ENCODE data around the gene LYSMD1.
"Not testable (repeated sequence)": the region's sequence is repeated elsewhere in the genome, so short reads cannot be mapped to it uniquely, and the experiment has no call there.

LYSMD1 gene

GRCh38 chr1:151194894-151195594 lies 29.3 kb upstream of the LYSMD1 start:
- H3K27me3 ChIP-seq (ENCODE audit: control insufficient read depth, insufficient read depth, low read length); H3K27ac ChIP-seq (ENCODE audit: low read depth, low read length); H3K9me3 ChIP-seq (ENCODE audit: control insufficient read depth, insufficient read depth, low read depth, low read length); H3K9ac ChIP-seq (ENCODE audit: low read length); H3K4me1 ChIP-seq (ENCODE audit: control insufficient read depth, insufficient read depth, low read length); H3K36me3 ChIP-seq (ENCODE audit: control insufficient read depth, insufficient read depth, low read length); H3K4me3 ChIP-seq (ENCODE audit: low read depth, low read length): not testable (repeated sequence)

DNA sequence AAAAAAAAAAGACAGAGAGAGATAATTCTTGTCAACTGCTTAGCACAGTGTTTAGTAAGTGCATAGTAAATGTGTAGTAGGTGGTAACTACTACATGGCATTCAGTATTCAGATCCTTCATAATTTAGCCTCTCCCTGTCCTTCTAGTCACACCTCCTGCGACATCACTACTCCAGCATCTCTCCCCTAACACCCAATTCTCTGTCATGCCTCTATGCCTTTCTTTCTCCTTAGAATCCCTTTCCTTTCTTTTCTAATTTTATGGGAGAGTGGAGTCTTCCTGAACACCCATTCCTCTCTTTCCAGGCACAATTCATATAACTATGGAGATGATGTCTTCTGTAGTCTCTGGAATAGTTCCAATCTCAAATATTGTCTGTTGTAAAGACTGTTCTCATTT lies 28.2 kb upstream of the LYSMD1 start:
- H3K9me3 ChIP-seq (ENCODE audit: control insufficient read depth, insufficient read depth, low read depth, low read length): no peaks in the 10 kb centered on the region
- H3K27me3 ChIP-seq (ENCODE audit: control insufficient read depth, insufficient read depth, low read length): no peaks in the 10 kb centered on the region
- peaks cover 5% of the 10 kb centered on the region for H3K4me1 ChIP-seq (ENCODE audit: control insufficient read depth, insufficient read depth, low read length)
- no peak overlapping the region for H3K4me3 ChIP-seq (ENCODE audit: low read depth, low read length)
- no peaks in the 10 kb centered on the region for H3K36me3 ChIP-seq (ENCODE audit: control insufficient read depth, insufficient read depth, low read length)
- H3K27ac ChIP-seq (ENCODE audit: low read depth, low read length): no peak overlapping the region
- H3K9ac ChIP-seq (ENCODE audit: low read length): no peak overlapping the region

DNA sequence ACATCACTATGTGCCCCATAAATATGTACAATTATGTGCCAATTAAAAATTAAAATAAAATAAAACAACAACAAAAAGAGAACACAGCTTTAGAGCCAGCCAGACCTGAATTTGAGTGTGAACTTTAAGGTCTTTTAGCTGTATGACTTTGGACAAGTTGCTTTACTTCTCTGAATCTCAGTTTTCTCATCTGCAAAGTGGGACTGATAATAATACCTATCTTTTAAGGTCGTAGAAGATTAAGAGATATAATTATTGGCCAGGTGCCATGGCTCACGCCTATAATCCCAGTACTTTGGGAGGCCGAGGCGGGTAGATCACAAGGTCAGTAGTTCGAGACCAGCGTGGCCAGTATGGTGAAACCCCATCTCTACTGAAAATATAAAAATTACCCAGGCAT lies 27.6 kb upstream of the LYSMD1 start:
- no peaks in the 10 kb centered on the region for H3K27me3 ChIP-seq (ENCODE audit: control insufficient read depth, insufficient read depth, low read length)
- peaks cover 5% of the 10 kb centered on the region for H3K4me1 ChIP-seq (ENCODE audit: control insufficient read depth, insufficient read depth, low read length)
- H3K36me3 ChIP-seq (ENCODE audit: control insufficient read depth, insufficient read depth, low read length): no peaks in the 10 kb centered on the region
- no peak overlapping the region for H3K9ac ChIP-seq (ENCODE audit: low read length)
- no peaks in the 10 kb centered on the region for H3K9me3 ChIP-seq (ENCODE audit: control insufficient read depth, insufficient read depth, low read depth, low read length)
- no peak overlapping the region for H3K4me3 ChIP-seq (ENCODE audit: low read depth, low read length)
- H3K27ac ChIP-seq (ENCODE audit: low read depth, low read length): no peak overlapping the region

- Histone ChIP-seq H3K9ac (ENCODE audit: low read length) (no peak overlapping the region), H3K4me1 (ENCODE audit: control insufficient read depth, insufficient read depth, low read length) (no peaks in the 10 kb centered on the region; the same call in 1 of the 2 replicates), H3K36me3 (ENCODE audit: control insufficient read depth, insufficient read depth, low read length) (0 out of 2 replicates have a peak, but pooled peaks cover 4% of the 10 kb centered on the region), H3K27ac (ENCODE audit: low read depth, low read length) (no peak overlapping the region), H3K9me3 (ENCODE audit: control insufficient read depth, insufficient read depth, low read depth, low read length) (no peaks in the 10 kb centered on the region), H3K4me3 (ENCODE audit: low read depth, low read length) (no peak overlapping the region), H3K27me3 (ENCODE audit: control insufficient read depth, insufficient read depth, low read length) (no peaks in the 10 kb centered on the region)
Observed at GRCh38 chr1:151192047-151192446, 26.3 kb upstream of the LYSMD1 start.

- Histone ChIP-seq H3K9me3 (ENCODE audit: control insufficient read depth, insufficient read depth, low read depth, low read length) (no peaks in the 10 kb centered on the region), H3K27me3 (ENCODE audit: control insufficient read depth, insufficient read depth, low read length) (no peaks in the 10 kb centered on the region), H3K9ac (ENCODE audit: low read length) (peak within 1 kb of the TSS; percentile 81), H3K4me3 (ENCODE audit: low read depth, low read length) (peak within 1 kb of the TSS; percentile 96), H3K36me3 (ENCODE audit: control insufficient read depth, insufficient read depth, low read length) (peaks cover 16% of the 10 kb centered on the region), H3K4me1 (ENCODE audit: control insufficient read depth, insufficient read depth, low read length) (no peaks in the 10 kb centered on the region), H3K27ac (ENCODE audit: low read depth, low read length) (peak within 1 kb of the TSS; percentile 51; the same call in 1 of the 2 replicates)
Observed at GRCh38 chr1:151189637-151190445, 24.1 kb upstream of the LYSMD1 start, which contains the start of gene VPS72. Gene VPS72 (minus strand): TSS chr1:151190197. CDS start chr1:151190121, 76 bp downstream.

GRCh38 chr1:151188667-151189066 lies 23.0 kb upstream of the LYSMD1 start:
- Histone ChIP-seq H3K36me3 (ENCODE audit: control insufficient read depth, insufficient read depth, low read length) (peaks cover 28% of the 10 kb centered on the region), H3K9ac (ENCODE audit: low read length) (peak overlapping the region; percentile 81), H3K4me3 (ENCODE audit: low read depth, low read length) (peak overlapping the region; percentile 96)
- not testable (repeated sequence) for H3K9me3 ChIP-seq (ENCODE audit: control insufficient read depth, insufficient read depth, low read depth, low read length); H3K27ac ChIP-seq (ENCODE audit: low read depth, low read length); H3K4me1 ChIP-seq (ENCODE audit: control insufficient read depth, insufficient read depth, low read length); H3K27me3 ChIP-seq (ENCODE audit: control insufficient read depth, insufficient read depth, low read length)

- H3K27me3 ChIP-seq (ENCODE audit: control insufficient read depth, insufficient read depth, low read length): no peaks in the 10 kb centered on the region
- H3K9me3 ChIP-seq (ENCODE audit: control insufficient read depth, insufficient read depth, low read depth, low read length): no peaks in the 10 kb centered on the region
- H3K4me3 ChIP-seq (ENCODE audit: low read depth, low read length): no peak overlapping the region
- H3K27ac ChIP-seq (ENCODE audit: low read depth, low read length): no peak overlapping the region
- no peaks in the 10 kb centered on the region for H3K4me1 ChIP-seq (ENCODE audit: control insufficient read depth, insufficient read depth, low read length)
- H3K36me3 ChIP-seq (ENCODE audit: control insufficient read depth, insufficient read depth, low read length): peaks cover 41% of the 10 kb centered on the region
- H3K9ac ChIP-seq (ENCODE audit: low read length): no peak overlapping the region
Observed at GRCh38 chr1:151187205-151187604, 21.5 kb upstream of the LYSMD1 start.

DNA sequence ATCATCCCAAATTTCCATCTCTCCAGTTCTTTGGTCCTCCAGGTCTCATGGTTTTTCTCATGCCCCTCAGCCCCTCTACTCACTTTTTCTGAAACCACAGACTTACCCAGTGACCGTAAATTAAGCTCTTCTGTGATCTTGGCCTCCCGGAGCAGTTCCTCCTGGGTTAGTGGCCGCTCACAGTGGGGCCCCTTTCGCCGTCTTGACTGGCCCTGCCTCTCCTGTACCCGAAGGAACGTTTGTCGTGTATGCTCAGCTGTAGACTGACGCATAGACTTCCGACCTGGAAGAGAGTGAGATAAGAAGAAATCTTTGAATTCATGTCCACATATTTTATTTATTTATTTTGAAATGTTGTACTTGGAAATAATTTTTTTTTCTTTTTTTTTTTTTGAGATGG lies 18.5 kb upstream of the LYSMD1 start:
- no peak overlapping the region for H3K27ac ChIP-seq (ENCODE audit: low read depth, low read length)
- H3K36me3 ChIP-seq (ENCODE audit: control insufficient read depth, insufficient read depth, low read length): peaks cover 70% of the 10 kb centered on the region
- H3K27me3 ChIP-seq (ENCODE audit: control insufficient read depth, insufficient read depth, low read length): no peaks in the 10 kb centered on the region
- H3K4me3 ChIP-seq (ENCODE audit: low read depth, low read length): no peak overlapping the region
- H3K9ac ChIP-seq (ENCODE audit: low read length): no peak overlapping the region
- H3K4me1 ChIP-seq (ENCODE audit: control insufficient read depth, insufficient read depth, low read length): no peaks in the 10 kb centered on the region
- no peaks in the 10 kb centered on the region for H3K9me3 ChIP-seq (ENCODE audit: control insufficient read depth, insufficient read depth, low read depth, low read length)

GRCh38 chr1:151176514-151177045 lies 10.9 kb upstream of the LYSMD1 start:
- H3K36me3 ChIP-seq (ENCODE audit: control insufficient read depth, insufficient read depth, low read length): peaks cover 77% of the 10 kb centered on the region
- H3K9ac ChIP-seq (ENCODE audit: low read length): no peak overlapping the region

DNA sequence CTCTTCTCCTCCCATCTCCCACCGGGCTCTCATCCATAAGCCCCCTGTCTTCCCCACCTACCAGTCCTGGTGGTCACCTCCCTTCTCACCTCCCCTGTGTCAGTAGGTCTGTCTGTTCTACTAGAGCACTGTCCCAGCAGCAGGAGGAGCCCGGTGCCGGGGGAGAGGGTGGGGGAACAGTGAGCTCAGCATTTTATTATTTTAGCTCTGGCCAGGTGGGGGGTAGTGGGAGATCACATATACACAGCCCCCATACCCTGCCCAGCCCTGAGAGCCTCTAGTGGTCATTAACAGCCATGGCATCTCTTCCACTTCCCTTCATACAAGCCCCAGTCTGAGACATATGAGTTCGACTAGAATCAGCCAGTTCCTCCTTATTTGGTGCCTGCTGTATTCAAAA lies 10.2 kb upstream of the LYSMD1 start, which contains the start of gene TMOD4:
Gene TMOD4 (minus strand): TSS at position 119 of the 400 bp plus-strand sequence. CDS start 1,106 bp downstream, outside the sequence.
- Histone ChIP-seq H3K4me1 (ENCODE audit: control insufficient read depth, insufficient read depth, low read length) (no peaks in the 10 kb centered on the region), H3K9ac (ENCODE audit: low read length) (no peak within 1 kb of the TSS), H3K9me3 (ENCODE audit: control insufficient read depth, insufficient read depth, low read depth, low read length) (no peaks in the 10 kb centered on the region), H3K36me3 (ENCODE audit: control insufficient read depth, insufficient read depth, low read length) (peaks cover 70% of the 10 kb centered on the region), H3K4me3 (ENCODE audit: low read depth, low read length) (no peak within 1 kb of the TSS), H3K27me3 (ENCODE audit: control insufficient read depth, insufficient read depth, low read length) (no peaks in the 10 kb centered on the region), H3K27ac (ENCODE audit: low read depth, low read length) (no peak within 1 kb of the TSS)

More at GRCh38 chr1:151176514-151177045, 10.9 kb upstream of the LYSMD1 start:
- Histone ChIP-seq H3K27me3 (ENCODE audit: control insufficient read depth, insufficient read depth, low read length) (no peaks in the 10 kb centered on the region), H3K27ac (ENCODE audit: low read depth, low read length) (no peak overlapping the region), H3K4me3 (ENCODE audit: low read depth, low read length) (no peak overlapping the region), H3K9me3 (ENCODE audit: control insufficient read depth, insufficient read depth, low read depth, low read length) (no peaks in the 10 kb centered on the region), H3K4me1 (ENCODE audit: control insufficient read depth, insufficient read depth, low read length) (no peaks in the 10 kb centered on the region)
